Umbilical cord (tissue), 2 donors: ENCODE measurements around the gene MN1. TPM values are rescaled to one million over a fixed set of nuclear protein-coding genes. Genes with fewer than 3 reads are reported as not detected.

ENCODE experiments used
- DNase-seq: peaks from one replicate; pipeline ENCODE4 v3.0.0-alpha.2; 2015; ENCODE audit warnings: low spot score
- total RNA-seq: library from RNA; depleted of rRNA; stranded (reverse); fragments of >200 nt; gene quantifications from one replicate; pipeline ENCODE4 v1.2.3, GENCODE V29; 2014; ENCODE audit warnings: low replicate concordance; ENCODE audit not compliant: insufficient read depth

MN1 gene
- total RNA-seq, 1 donor from 2014 or later: 9.9 TPM

DNA sequence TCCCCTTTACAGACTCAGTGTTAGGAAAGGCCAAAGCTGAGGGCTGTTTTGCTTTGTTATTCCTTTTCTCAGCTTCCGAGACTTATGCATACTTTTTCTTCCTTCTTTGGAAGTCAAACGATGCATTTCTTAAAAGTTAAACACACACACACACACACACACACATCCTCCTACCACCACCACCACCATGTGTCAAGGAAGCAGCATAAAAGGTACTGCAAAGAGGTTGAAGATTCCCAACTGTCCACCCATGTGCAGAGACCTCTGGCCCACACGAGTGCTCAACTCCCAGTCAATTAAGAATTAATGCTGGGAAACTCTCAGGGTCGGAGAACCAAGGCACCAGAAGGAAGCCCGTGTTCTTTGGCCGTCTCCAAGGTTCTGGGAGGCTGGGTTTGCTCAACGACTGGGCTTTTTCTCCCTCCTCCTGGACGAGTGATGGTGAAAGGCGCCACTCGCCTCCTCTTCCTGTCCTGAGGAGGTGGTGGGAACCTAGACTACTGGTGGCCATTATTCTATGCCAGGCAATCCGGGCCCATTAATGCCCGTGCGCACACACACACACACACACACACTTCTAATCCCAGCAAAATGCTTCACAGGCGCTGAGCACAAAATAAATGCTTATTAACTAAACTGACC, 15.1 kb downstream of the MN1 start:
- DNase-seq: no peak

DNA sequence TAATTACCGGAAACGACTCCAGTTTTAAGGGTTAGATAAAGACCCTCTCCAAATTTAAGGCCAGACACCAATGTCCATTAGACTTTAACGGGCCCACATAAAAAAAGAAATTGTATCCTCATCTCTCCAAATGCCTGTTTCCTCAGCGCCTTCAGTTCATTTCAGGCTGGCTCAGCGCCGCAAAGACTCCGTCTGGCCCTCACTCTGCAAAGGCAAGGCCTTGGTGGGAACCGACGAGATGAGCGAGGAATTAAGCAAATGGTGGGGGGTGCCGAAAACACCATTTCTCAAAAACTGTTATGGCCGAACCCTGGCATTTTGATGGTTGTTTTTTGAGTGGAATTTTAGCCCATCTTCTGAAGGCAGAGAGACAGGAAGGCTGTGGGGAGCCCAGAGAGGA, 15.7 kb downstream of the MN1 start:
- DNase-seq: no peak

DNA sequence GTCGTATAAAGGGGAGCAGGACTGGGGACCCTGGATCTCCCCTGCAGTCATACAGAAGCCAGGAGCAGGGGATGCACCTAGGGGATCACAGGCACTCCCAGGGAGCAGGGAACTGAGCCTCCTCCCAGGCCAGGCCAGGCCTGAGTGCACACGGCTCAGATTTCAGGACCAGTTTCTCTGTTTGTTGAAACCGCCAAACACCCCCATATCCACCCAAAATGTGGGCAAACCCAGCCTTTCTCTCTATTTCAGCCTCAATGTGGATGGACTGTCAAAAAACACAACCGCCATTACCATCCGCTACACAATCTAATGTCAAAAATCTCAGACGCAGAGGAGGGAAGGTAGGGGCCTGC, 17.5 kb downstream of the MN1 start:
- DNase-seq: no peak

DNA sequence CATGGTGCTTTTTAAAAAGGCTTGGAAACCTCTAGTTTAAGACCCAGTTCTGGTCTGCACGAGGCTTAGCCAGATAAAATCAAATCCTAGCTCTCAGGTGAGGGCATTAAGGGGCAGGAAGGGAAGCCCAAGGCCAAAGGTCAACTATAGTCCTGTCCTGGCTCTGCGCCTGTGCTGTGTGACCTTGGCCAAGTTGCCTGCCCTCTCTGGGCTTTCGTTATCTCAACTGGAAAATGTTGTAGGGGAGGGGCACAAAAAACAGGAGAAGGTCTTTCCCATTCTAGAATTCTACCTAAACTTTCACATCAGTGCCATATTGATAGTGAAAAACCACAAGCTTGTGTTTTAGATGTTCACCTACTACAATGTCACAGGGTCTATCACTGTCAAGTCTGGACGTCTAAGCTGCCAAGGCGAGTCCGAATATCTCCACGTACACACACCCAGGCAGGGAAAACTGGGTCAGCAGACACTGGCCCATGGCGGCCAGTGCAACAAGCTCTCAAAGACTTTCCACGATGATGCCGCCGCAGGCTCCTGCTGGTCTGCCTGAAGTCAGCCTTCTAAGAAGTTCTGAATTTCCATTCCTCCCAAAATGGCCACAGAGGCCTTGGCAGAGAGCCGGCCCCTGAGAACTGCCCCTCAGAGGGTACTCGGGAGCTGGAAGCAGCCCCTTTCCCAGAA, 18.0 kb downstream of the MN1 start:
- no peak for DNase-seq

DNA sequence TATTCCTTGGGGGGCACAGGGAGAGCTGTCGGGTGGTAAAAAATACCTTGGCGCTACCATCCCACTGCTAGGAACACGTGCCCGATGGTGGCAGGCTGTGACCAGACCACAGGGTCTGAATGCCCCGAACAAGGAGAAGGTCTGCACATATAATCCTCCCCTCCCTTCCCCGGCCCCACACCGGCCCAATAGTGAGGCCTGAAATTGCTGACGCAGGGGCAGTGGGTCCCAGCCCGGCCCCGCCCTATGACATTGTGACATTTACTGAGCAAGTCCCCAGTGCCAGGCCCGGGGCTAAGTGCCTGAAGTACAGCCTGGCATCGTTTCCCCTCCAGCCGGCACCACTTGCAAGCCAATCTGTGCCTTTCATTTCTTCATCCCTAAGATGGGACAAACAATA, 19.5 kb downstream of the MN1 start:
- no peak for DNase-seq

DNA sequence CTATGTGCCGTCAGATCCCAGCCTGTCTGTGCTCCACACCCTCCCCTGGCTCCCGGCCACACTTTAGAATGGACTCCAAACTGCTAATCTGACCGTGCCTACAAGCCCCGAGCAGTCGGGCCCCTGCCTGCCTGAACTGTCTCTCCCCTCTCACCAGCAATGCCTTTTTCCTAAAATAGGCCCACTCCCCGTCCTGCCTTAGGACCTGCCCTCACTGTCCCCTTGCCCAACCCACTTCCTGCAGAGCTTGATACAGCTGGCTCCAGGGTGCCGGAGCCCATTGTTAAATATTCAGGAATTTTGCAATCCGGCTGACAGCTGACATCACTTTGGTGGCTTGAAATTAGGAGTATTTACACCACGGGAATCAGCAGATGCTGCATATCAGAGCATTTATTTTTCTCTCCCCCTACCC, 21.4 kb downstream of the MN1 start:
- DNase-seq: no peak

DNA sequence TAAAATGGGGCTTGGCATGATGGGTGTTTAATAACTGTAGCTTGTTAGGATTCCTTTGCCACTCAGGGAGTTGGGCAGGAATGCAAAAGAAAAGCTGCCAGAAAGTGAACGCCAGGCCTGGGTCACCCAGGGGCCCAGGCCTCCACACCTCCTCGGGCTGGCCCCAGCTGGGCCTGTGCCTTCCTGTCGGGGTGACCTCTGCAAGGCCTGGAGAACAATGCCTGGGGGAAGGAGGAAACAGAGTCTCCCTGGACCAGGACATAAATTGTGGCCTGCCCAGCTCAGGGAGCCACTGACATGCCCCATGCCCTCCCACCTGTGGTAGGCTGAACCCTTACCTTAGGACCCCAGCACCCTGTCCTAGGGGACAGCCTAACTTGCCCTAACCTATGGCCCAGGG, 21.9 kb downstream of the MN1 start:
- no peak for DNase-seq

DNA sequence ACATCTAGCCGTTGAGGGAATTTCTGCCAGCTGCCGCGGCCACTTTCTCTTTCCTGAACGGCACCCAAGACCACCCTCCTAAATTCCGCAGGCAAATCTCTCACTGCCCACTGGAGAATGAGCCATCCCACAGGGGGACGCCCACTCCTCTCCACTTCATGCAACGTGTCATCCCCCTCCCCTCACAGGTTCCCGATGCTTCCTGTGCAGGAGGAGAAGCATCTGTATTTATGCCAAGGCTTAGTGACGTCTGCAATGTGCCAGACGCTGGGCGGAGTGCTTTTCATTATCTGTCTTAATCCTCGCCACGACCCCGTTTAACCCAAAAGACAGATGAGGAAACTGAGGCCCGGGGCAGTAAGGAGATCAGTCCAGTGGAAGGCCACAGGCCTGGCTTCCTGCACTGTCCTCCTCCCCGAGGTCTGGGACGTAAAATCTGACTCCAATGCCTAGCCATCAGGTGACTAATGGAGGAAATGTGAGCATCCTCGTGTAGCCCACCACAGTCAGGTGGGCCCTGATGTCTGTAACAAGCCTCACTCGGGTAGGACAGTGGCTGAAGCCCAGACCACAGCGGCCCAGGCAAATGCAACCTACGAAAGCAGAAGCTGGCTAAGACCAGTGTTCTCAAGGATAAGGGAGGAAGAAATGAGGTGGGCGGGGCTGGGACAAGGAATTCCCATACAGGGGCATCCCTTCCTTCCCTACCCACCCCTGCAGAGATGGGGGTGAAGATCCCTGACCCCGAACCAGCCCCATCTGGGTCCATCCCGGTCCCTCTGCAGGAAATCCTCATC, 23.1 kb downstream of the MN1 start:
- DNase-seq: peak; percentile 50

DNA sequence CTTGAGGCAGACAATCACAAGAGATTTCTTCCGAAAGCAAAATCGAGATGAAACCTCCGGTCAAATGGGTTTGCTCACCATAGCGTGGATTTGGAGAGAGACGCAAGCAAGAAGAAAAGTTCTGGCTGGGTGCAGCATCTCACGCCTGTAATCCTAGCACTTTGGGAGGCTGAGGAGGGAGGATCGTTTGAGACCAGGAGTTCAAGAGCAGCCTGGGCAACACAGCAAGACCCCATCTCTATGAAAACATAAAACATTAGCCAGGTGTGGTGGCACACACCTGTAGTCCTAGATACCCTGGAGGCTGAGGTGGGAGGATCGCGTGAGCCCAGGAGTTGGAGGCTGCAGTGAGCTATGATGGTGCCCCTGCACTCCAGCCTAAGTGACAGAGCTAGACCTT, 24.4 kb downstream of the MN1 start:
- no peak for DNase-seq

DNA sequence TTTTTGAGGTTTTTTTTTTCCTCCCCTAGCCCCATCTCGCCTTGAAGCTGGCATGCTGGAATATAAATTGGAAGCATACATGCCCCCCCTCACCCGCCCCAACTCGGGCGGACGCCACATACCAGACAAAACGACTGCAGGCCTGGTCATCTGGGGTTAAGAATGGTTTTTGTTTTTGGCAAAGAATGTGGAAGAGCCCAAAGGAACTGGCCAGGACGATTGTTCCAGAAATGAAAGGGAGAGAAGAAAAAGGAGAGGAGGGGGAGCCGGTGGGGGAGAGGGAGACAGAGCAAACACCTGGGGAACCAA, 25.0 kb downstream of the MN1 start:
- no peak for DNase-seq

DNA sequence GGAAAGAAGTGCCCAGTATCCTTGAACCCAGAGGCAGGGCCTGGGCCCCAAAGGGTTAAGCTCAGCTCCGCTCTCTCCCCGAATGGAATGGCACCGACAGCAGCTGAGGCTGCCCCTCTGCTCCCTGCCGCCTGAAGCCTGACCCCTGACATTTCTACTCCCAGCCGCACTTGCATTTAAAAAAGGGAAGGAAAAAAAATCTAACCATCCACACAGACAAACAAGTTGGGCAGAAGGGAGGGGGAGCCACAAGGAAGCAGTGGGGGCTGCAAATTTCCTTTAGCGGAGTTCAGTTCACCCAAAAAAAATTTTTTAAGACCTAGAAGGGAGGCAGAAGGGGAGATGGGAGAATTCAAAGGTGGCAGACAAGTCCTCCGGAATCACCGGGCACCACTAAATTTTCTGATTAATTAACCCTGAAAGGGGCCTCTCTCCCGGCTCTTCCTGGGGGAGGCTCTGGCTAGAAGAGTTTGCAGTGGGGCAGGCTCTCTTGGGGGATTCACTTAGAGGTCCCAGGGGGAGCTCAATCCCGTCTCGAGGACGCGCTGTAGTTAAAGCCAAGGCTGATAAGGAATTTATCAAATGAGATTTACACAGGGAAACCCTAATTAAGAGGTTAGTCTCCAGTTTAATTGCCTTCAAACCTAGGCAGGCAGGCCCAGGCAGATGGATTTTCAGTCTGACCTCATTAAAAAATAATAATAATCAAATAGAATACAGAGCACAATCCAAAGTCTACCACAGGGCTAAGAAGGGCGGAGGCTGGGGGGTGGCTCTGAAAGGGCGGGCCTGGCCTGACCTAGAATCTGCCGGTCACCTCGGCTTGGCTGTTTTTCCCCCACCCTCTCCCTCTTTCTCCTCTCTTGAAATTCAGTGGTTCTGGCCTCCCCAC, 25.6 kb downstream of the MN1 start:
- DNase-seq: no peak

DNA sequence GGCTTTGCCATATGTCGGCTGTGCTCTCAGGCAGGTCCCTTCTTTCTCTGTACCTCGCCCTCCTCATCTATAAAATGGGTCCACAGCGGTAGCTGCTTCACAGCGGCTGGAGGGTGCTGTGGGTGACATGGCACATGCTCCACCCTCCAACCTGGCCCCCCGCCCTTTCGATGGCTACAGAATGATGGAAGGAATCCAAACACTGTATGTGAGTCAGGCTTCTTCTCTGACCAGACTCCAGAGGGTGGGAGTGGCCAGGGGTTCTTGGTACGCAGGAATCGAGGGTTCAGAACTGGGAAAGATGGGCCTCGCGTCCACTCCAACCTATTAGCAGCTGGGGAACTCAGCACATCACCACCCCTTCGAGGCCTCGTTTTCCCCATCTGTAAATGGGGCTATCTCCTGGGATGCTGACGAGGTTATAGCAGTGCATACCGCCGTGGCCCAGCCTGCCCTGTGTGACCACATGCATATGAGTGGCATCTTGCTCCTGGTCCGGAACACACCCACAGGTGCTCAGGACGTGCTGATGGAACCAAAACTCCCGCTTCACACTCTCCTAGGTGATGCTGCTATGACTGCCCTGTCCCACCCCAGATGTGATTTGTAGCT, 26.4 kb downstream of the MN1 start:
- DNase-seq: no peak

DNA sequence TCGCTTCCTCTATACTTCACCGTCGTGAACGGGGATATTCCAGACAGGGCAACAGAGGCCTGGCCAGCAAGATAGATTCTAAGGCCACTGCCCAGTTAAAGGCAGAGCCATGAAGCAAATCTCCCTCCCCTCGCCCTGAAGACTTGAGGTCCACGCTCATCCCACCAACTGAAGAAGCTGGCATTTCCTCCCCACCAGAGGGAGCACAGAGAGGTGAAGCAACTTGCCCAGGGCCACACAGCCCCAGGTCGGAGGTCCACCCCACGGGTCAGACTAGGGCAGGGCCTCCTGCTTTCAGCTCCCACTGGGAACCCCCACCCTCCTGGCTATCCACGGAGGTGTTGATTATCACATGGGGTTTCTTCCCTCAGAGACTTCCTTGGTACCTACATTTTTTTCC, 27.4 kb downstream of the MN1 start:
- no peak for DNase-seq

DNA sequence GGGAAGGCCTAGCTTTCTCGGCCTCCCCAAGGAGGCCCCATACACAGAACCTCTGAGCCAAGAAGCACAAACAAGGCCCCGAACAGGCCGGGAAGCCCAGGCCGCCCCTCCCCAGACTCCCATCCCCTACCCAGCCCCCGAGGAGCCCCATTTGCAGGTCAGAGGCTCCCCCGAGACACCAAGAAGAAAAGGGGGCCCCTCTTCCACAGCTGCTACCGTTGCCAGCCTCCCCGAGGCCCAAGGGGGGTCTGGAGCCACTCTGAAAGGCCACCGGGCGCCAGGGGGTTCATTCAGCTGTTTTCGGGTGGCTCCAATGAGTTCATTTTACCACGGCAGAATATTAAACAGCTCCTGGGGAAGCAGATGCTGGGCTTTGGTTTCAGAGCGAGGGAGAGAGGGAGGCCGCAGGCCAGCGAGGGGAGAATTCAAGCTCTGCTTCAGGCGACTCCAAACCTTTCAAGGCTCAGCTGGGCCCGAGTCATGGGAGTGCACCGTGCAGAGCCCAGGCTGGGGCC, 28.5 kb downstream of the MN1 start:
- DNase-seq: no peak

DNA sequence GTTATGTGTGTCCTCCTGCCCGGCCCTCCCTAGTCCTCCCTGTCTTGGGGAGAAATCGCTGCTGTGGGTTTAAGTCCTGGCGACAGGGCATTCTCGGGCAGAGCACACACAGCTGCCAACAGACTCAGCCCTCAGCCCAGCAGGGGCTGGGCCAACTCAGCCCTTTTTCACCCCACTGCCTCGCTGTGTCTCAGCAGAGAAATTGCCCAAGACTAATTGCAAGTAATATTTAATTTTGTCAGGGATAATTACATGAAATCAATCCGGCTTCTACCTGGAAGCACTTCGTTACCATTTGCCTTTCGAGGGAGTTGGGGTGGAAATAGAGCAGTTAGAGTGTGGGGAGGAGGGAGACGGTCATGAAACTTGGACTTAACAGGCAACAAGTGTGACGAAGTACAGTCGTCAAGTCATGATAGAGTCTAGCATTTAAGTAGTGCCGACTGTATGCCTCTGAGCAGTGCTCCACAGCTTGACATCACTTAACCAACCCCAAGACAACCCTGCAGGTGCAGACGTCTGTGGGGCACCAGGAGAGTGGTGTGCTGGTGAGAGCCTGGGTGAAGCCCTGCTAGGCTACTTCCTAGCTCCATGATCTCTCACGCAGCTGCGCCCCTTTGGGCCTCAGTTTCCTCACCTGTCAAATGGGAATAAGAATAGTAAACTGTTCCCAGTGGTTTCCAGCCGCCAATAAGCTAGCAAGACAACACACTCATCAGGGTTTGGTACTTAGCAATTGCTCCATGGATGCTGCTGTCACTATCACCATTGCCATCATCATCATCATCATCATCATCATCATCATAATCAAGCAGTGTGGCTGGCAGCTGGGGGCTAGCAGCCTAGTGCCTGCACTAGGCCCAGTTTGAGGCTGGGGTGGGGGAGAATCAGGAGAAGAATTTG, 29.2 kb downstream of the MN1 start:
- no peak for DNase-seq

DNA sequence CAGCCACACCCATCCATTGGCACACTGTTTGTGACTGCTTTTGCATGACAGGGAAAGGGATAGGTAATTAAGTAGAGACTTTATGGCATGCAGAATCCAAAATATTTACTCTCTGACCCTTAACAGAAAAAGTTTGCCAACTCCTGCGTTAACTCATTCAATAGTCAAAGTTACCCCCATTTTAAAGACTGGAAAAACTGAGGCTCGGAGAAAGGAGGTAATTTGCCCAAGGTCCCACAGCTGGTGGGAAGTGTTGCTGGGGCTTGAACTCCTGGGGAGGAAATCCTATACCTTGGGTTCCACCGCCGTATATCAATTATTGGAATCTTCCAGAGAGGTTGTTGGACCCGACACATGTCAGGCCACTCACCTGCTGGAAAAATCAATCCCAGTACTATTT, 29.9 kb downstream of the MN1 start:
- no peak for DNase-seq

DNA sequence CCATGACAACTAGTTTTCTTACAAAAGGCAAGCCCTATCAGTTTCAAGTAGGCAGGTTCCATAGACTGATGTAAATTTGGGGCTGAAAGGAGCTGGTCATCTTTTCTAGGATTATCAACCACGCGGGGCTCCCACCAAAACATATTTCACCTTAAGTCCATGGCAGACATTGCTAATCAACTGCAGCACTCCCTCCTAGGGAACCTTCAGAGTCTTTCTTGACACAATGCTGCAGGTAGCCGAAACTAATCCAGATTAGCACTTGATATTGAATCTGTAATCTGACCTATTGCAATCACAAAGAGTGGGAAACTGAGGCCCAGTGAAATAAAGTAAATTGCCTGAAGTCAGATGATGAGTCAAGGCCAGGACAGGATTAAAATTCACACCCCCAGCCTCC, 32.5 kb downstream of the MN1 start:
- no peak for DNase-seq

DNA sequence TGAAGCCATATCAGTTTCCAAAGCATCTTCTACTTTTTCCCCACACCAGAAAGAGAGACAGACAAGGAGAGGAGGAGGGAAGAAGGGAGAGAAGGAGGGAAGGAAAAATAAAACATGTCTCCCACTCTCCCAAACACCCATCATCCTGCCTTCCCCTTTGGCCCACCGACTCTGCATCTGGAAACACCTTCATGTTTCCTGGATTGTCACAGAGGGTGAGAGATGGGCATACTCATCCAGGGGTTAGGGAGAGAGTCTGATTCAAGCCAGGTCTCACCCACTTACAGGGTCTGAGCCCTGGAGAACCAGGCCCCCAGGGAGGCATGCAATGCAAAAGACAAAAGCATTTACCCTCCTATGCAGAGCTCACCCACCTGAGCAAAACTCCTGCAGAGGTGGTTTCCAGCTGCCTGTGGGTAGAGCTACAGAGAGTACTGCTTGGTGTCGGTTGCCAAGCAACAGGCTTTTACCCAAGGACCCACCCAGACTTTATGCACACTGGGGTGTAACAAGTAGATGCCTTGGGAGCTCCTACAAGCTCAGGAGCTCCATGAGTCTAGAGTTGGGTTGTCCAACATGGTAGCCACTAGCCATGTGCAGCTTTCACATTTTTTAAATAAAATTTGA, 33.4 kb downstream of the MN1 start:
- no peak for DNase-seq

DNA sequence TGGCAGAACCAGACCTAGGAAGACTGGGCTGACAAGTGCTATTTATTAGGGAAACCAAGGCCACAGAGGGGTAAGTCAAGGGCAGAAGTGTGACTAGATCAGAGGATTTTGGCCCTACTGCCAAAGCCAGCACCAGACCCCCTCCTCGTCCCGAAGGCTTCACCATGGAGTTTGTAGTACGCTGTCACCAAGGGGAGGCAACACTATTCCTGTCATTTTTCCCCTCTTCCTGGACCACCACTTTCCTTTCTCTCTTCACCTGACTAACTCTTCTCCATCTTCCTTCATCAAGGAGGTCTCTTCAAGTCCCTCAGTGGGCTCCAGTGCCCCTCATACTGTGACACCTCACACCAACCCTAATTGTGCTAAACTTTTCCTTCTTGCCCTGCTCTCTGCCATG, 34.9 kb downstream of the MN1 start:
- no peak for DNase-seq

DNA sequence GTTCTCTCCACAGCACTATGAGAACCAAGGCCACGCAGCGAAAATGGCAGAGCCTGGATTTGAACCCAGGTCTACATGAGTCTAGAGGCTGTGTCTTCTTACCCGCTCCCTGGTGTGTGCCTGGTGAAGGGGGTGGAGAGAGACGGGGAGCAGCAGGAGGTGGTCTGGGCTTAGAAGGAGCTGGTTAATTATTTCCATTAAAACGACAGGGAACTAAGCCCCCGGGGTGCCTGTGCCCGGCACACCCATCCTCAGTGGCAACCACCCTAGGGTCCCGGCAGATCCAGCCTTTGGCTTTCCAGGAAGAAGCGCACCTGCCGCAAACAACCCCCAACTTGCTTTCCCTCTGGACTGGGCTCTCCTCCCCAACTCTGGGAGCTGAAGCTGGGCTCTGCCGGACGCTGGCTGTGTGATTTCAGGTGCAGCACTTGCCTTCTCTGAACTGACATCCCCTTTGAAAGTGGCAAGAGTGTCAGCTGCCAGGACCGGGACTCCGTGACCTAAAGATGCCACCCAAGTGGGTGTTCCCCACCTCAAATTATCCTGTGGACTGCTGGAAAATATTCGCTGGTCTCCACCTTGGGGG, 35.8 kb downstream of the MN1 start:
- no peak for DNase-seq
